Activated CD4-positive, alpha-beta T cell treated with anti-CD3 and anti-CD28 coated beads, Interleukin-2, Interleukin-4, amounts not matched to agents 100 ng/mL and 50 ng/mL, durations not matched to agents 16 hours and 8 hours (primary cell): ENCODE measurements around the gene MAPT.
"Not testable (repeated sequence)": the region's sequence is repeated elsewhere in the genome, so short reads cannot be mapped to it uniquely, and the experiment has no call there.

ENCODE experiments used
- DNase-seq: peaks from one replicate; pipeline ENCODE4 v3.0.0-alpha.2; 2020; ENCODE audit warnings: low spot score

MAPT gene

GRCh38 chr17:45862127-45862526 is 32.2 kb upstream of the MAPT start:
- DNase-seq = not testable (repeated sequence)

GRCh38 chr17:45863857-45864654 is 30.3 kb upstream of the MAPT start:
- DNase-seq = no peak

- no peak for DNase-seq
These were observed 27.2 kb upstream of the MAPT start for GRCh38 chr17:45867171-45867570.

GRCh38 chr17:45867702-45868101 is 26.7 kb upstream of the MAPT start:
- DNase-seq = no peak

GRCh38 chr17:45868276-45868675 is 26.1 kb upstream of the MAPT start:
- DNase-seq = no peak

- no peak for DNase-seq
These were observed 24.5 kb upstream of the MAPT start for GRCh38 chr17:45869676-45870341.

GRCh38 chr17:45870342-45870974 is 23.9 kb upstream of the MAPT start:
- no peak for DNase-seq

- DNase-seq = no peak
These were observed 22.6 kb upstream of the MAPT start for GRCh38 chr17:45871718-45872117.

- DNase-seq = peak; percentile 46
These were observed 20.6 kb upstream of the MAPT start for GRCh38 chr17:45873728-45874127.

GRCh38 chr17:45874151-45874550 is 20.2 kb upstream of the MAPT start:
- DNase-seq = no peak

GRCh38 chr17:45876539-45876938 is 17.8 kb upstream of the MAPT start:
- no peak for DNase-seq

- no peak for DNase-seq
These were observed 16.9 kb upstream of the MAPT start for GRCh38 chr17:45877467-45877866.

- DNase-seq = no peak
These were observed 11.3 kb upstream of the MAPT start for GRCh38 chr17:45883063-45883462.

GRCh38 chr17:45886852-45887251 is 7.5 kb upstream of the MAPT start:
- no peak for DNase-seq

GRCh38 chr17:45888392-45888791 is 6.0 kb upstream of the MAPT start:
- no peak for DNase-seq

GRCh38 chr17:45889579-45889978 is 4.8 kb upstream of the MAPT start:
- no peak for DNase-seq

- DNase-seq = no peak
These were observed 681 bp upstream of the MAPT start for GRCh38 chr17:45893725-45894021.

GRCh38 chr17:45895304-45895968 is 1.1 kb downstream of the MAPT start:
- DNase-seq = no peak

GRCh38 chr17:45895969-45896785 is 1.8 kb downstream of the MAPT start:
- DNase-seq = no peak

- DNase-seq = no peak
These were observed 2.7 kb downstream of the MAPT start for GRCh38 chr17:45896803-45897693.

GRCh38 chr17:45900136-45900535 is 5.8 kb downstream of the MAPT start:
- DNase-seq = no peak
